ENCODE results near the gene RAB11FIP5. TPM values are rescaled to one million over a fixed set of nuclear protein-coding genes. Genes with fewer than 3 reads are reported as not detected.

The RAB11FIP5 gene
- total RNA-seq, 6 experiments from 2014 or later, result 76.7 to 92.0 (median 83.6) TPM

- Mint-ChIP-seq H3K27me3 (ENCODE audit: insufficient read depth) (no peaks in the 10 kb centered on the region; the same call in 1 of the 2 replicates), H3K27ac (peak overlapping the region; percentile 99), H3K9me3 (no peaks in the 10 kb centered on the region), H3K36me3 (ENCODE audit: low read depth) (peaks cover 21% of the 10 kb centered on the region), H3K4me1 (ENCODE audit: low read depth) (peaks cover 84% of the 10 kb centered on the region), H3K4me3 (peak overlapping the region; percentile 100)
- TF ChIP-seq, protein P1, sequence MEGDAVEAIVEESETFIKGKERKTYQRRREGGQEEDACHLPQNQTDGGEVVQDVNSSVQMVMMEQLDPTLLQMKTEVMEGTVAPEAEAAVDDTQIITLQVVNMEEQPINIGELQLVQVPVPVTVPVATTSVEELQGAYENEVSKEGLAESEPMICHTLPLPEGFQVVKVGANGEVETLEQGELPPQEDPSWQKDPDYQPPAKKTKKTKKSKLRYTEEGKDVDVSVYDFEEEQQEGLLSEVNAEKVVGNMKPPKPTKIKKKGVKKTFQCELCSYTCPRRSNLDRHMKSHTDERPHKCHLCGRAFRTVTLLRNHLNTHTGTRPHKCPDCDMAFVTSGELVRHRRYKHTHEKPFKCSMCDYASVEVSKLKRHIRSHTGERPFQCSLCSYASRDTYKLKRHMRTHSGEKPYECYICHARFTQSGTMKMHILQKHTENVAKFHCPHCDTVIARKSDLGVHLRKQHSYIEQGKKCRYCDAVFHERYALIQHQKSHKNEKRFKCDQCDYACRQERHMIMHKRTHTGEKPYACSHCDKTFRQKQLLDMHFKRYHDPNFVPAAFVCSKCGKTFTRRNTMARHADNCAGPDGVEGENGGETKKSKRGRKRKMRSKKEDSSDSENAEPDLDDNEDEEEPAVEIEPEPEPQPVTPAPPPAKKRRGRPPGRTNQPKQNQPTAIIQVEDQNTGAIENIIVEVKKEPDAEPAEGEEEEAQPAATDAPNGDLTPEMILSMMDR (IDR thresholded peaks at IDR 0.05), result no peak
- peak; percentile 51 for DNase-seq
These were observed 5.4 kb downstream of the RAB11FIP5 start for GRCh38 chr2:73107211-73107926.

DNA sequence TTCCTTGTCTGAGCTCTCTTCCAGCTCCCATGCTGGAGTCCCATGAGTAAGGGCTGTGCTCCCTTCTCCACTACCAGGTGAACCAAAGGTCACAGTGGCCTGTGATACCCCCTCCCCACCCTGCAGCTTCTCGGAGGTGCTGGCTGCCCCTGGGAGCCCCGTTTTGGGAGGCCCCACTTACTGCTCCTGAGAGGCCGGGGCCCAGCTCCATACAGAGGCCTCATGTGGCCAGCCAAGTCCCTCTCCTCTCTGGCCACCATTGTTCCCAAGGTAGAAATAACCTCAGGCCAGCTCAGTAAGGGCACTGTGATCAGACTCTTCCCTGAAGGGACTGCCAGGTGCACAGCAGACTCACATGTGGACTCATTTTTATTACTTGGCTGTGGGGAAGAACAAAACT lies 6.0 kb downstream of the RAB11FIP5 start:
- Mint-ChIP-seq H3K4me1 (ENCODE audit: low read depth) (peaks cover 90% of the 10 kb centered on the region), H3K4me3 (peak overlapping the region; percentile 100), H3K27me3 (ENCODE audit: insufficient read depth) (no peaks in the 10 kb centered on the region; the same call in 1 of the 2 replicates), H3K36me3 (ENCODE audit: low read depth) (peaks cover 21% of the 10 kb centered on the region), H3K27ac (peak overlapping the region; percentile 99), H3K9me3 (no peaks in the 10 kb centered on the region)
- TF ChIP-seq, protein P1 (IDR thresholded peaks at IDR 0.05), result no peak
- DNase-seq, result no peak

GRCh38 chr2:73105511-73105971 lies 7.2 kb downstream of the RAB11FIP5 start:
- H3K36me3 Mint-ChIP-seq (ENCODE audit: low read depth), result peaks cover 21% of the 10 kb centered on the region
- H3K27me3 Mint-ChIP-seq (ENCODE audit: insufficient read depth), result no peaks in the 10 kb centered on the region; the same call in 1 of the 2 replicates
- H3K9me3 Mint-ChIP-seq, result no peaks in the 10 kb centered on the region
- DNase-seq, result no peak
- H3K4me3 Mint-ChIP-seq, result peak overlapping the region; percentile 54
- H3K27ac Mint-ChIP-seq, result peak overlapping the region; percentile 84
- peaks cover 97% of the 10 kb centered on the region for H3K4me1 Mint-ChIP-seq (ENCODE audit: low read depth)
- TF ChIP-seq, protein P1 (IDR thresholded peaks at IDR 0.05), result no peak

GRCh38 chr2:73104933-73105332 lies 7.8 kb downstream of the RAB11FIP5 start:
- TF ChIP-seq, protein P1 (IDR thresholded peaks at IDR 0.05), result no peak
- peak overlapping the region; percentile 84 for H3K27ac Mint-ChIP-seq
- H3K9me3 Mint-ChIP-seq, result no peaks in the 10 kb centered on the region
- peaks cover 19% of the 10 kb centered on the region for H3K36me3 Mint-ChIP-seq (ENCODE audit: low read depth)
- H3K4me3 Mint-ChIP-seq, result no peak overlapping the region; the same call in 1 of the 2 replicates
- DNase-seq, result no peak
- H3K4me1 Mint-ChIP-seq (ENCODE audit: low read depth), result peaks cover 91% of the 10 kb centered on the region
- no peaks in the 10 kb centered on the region; the same call in 1 of the 2 replicates for H3K27me3 Mint-ChIP-seq (ENCODE audit: insufficient read depth)

DNA sequence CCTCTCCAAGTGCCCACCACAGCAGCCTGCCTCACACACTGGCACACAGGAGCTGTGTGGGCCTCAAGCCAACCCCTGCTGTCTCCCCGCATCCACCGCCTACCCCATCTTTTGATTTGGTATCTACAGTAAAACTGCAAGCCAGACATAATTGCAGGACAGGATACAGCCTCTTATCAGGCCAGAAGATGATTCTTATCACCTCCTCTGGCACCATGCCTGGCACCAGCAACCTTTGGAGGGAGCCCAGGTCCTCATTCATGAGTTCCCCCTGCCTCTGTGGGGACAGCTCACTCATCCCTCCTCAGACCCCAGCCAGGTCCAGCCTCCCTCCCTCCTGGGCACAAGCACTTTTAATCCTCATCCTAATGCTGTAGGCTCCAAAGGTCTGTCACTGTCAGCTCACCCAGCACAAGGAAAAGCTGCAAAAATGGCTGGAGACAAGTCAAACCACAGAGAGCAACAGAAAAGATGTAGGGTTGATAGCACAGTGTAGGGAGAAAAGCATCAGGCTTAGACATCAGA lies 9.7 kb downstream of the RAB11FIP5 start:
- TF ChIP-seq, protein P1 (IDR thresholded peaks at IDR 0.05), result no peak
- Mint-ChIP-seq H3K36me3 (ENCODE audit: low read depth) (peaks cover 14% of the 10 kb centered on the region), H3K4me3 (peak overlapping the region; percentile 50), H3K9me3 (no peaks in the 10 kb centered on the region), H3K4me1 (ENCODE audit: low read depth) (peaks cover 82% of the 10 kb centered on the region), H3K27me3 (ENCODE audit: insufficient read depth) (no peaks in the 10 kb centered on the region; the same call in 1 of the 2 replicates), H3K27ac (peak overlapping the region; percentile 72)
- no peak for DNase-seq

Data from HFFc6 (cell line).